ENCODE results near the gene C16orf46.

The C16orf46 gene

GRCh38 chr16:81107511-81107910 lies 30.5 kb upstream of the C16orf46 start:
- no peak for TF ChIP-seq EZH2phosphoT487 (IDR thresholded peaks at IDR 0.05; ENCODE audit: borderline replicate concordance, low read length)
- no peak for TF ChIP-seq CTCF (IDR thresholded peaks at IDR 0.05; ENCODE audit: low read depth, low read length, poor library complexity, severe bottlenecking)
- no peaks in the 10 kb centered on the region for H3F3A ChIP-seq (ENCODE audit: control insufficient read depth, insufficient read depth)
- H3K36me3 ChIP-seq (ENCODE audit: control insufficient read depth, low read length) = no peaks in the 10 kb centered on the region
- H3K79me2 ChIP-seq (ENCODE audit: control insufficient read depth, low read length) = no peaks in the 10 kb centered on the region
- no peaks in the 10 kb centered on the region for H3K9me3 ChIP-seq (ENCODE audit: control insufficient read depth, insufficient read depth, low read length)
- no peaks in the 10 kb centered on the region for H4K20me1 ChIP-seq (ENCODE audit: control insufficient read depth, insufficient read depth, low read depth, low read length)
- H3K4me1 ChIP-seq (ENCODE audit: control insufficient read depth, low read length) = no peaks in the 10 kb centered on the region
- H3K4me3 ChIP-seq (ENCODE audit: low read length) = no peak overlapping the region
- no peaks in the 10 kb centered on the region; the same call in 1 of the 2 replicates for H3K27me3 ChIP-seq (ENCODE audit: control insufficient read depth, low read length)
- no peaks in the 10 kb centered on the region for H3K9me2 ChIP-seq (replicated peaks; ENCODE audit: control insufficient read depth, low read length)
- H3K27ac ChIP-seq (ENCODE audit: low read depth, low read length) = no peak overlapping the region
- no peak overlapping the region for H3K4me2 ChIP-seq (ENCODE audit: low read length)

- Histone ChIP-seq H3K4me1 (ENCODE audit: control insufficient read depth, low read length) (no peaks in the 10 kb centered on the region), H3F3A (ENCODE audit: control insufficient read depth, insufficient read depth) (no peaks in the 10 kb centered on the region), H3K36me3 (ENCODE audit: control insufficient read depth, low read length) (no peaks in the 10 kb centered on the region), H3K27ac (ENCODE audit: low read depth, low read length) (no peak overlapping the region), H4K20me1 (ENCODE audit: control insufficient read depth, insufficient read depth, low read depth, low read length) (no peaks in the 10 kb centered on the region), H3K9me2 (replicated peaks; ENCODE audit: control insufficient read depth, low read length) (no peaks in the 10 kb centered on the region), H3K4me3 (ENCODE audit: low read length) (no peak overlapping the region), H3K27me3 (ENCODE audit: control insufficient read depth, low read length) (no peaks in the 10 kb centered on the region; the same call in 1 of the 2 replicates), H3K79me2 (ENCODE audit: control insufficient read depth, low read length) (no peaks in the 10 kb centered on the region), H3K9me3 (ENCODE audit: control insufficient read depth, insufficient read depth, low read length) (no peaks in the 10 kb centered on the region), H3K4me2 (ENCODE audit: low read length) (no peak overlapping the region)
- TF ChIP-seq EZH2phosphoT487 (IDR thresholded peaks at IDR 0.05; ENCODE audit: borderline replicate concordance, low read length) (no peak), CTCF (IDR thresholded peaks at IDR 0.05; ENCODE audit: low read depth, low read length, poor library complexity, severe bottlenecking) (no peak)
Observed at GRCh38 chr16:81106826-81107503, 29.9 kb upstream of the C16orf46 start.

- Histone ChIP-seq H3K9me3 (ENCODE audit: control insufficient read depth, insufficient read depth, low read length) (no peaks in the 10 kb centered on the region), H3K79me2 (ENCODE audit: control insufficient read depth, low read length) (no peaks in the 10 kb centered on the region)
Observed at GRCh38 chr16:81105946-81106345, 28.9 kb upstream of the C16orf46 start.

More at GRCh38 chr16:81105946-81106345, 28.9 kb upstream of the C16orf46 start:
- Histone ChIP-seq H4K20me1 (ENCODE audit: control insufficient read depth, insufficient read depth, low read depth, low read length) (no peaks in the 10 kb centered on the region), H3F3A (ENCODE audit: control insufficient read depth, insufficient read depth) (no peaks in the 10 kb centered on the region), H3K4me3 (ENCODE audit: low read length) (no peak overlapping the region), H3K27me3 (ENCODE audit: control insufficient read depth, low read length) (no peaks in the 10 kb centered on the region; the same call in 1 of the 2 replicates), H3K36me3 (ENCODE audit: control insufficient read depth, low read length) (no peaks in the 10 kb centered on the region), H3K27ac (ENCODE audit: low read depth, low read length) (no peak overlapping the region), H3K9me2 (replicated peaks; ENCODE audit: control insufficient read depth, low read length) (no peaks in the 10 kb centered on the region), H3K4me2 (ENCODE audit: low read length) (no peak overlapping the region), H3K4me1 (ENCODE audit: control insufficient read depth, low read length) (no peaks in the 10 kb centered on the region)
- TF ChIP-seq EZH2phosphoT487 (IDR thresholded peaks at IDR 0.05; ENCODE audit: borderline replicate concordance, low read length) = no peak
- TF ChIP-seq CTCF (IDR thresholded peaks at IDR 0.05; ENCODE audit: low read depth, low read length, poor library complexity, severe bottlenecking) = no peak

Data from DOHH2 (cell line).